Dedifferentiated amniotic fluid mesenchymal stem cell (primary cell): ENCODE measurements around the gene FNDC3B.
A peak's percentile ranks its signal among the peaks of the same experiment; 100 is the strongest.

Experiments used
- DNase-seq: peaks from one replicate; pipeline ENCODE4 v3.0.0-alpha.2; 2016; ENCODE audit errors: extremely low spot score

FNDC3B gene

DNA sequence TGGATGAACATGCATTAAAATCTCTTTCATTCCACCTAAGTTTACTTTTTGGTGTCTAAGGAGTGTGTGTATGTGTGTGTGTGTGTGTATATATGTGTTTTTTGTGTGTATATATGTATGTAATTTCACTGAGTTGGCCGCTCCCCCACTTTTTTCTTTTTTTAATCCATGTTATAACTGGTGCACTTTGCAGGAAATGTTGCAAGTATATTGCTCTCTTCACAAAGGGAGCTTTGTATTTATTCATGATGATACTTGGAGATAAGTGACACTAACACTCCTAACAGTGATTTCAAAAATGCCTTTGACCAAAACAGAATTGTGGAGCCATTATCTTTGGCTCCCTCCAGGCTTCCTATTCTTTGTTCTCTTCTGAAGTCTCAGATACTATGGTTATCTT lies 95.8 kb downstream of the FNDC3B start:
- no peak for DNase-seq

DNA sequence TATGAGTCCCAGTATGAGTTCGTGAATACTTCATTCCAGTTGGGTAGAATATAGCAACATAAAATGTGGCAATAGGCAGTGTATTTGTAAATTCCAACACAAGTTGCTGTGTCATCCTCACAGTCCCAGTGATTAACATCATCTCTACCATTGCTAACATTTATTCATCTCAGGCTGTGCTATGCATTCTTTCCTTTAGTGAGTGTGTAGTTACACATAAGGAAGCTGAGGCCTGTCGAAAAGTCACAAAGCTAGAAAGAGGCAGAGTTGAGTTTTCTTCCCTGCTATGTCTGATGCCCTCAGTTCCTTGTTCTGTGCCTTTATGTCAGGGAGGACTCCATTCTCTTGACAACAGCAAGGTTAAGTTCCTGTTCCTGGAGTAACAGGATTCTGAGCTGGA lies 96.4 kb downstream of the FNDC3B start:
- DNase-seq = peak; percentile 59

DNA sequence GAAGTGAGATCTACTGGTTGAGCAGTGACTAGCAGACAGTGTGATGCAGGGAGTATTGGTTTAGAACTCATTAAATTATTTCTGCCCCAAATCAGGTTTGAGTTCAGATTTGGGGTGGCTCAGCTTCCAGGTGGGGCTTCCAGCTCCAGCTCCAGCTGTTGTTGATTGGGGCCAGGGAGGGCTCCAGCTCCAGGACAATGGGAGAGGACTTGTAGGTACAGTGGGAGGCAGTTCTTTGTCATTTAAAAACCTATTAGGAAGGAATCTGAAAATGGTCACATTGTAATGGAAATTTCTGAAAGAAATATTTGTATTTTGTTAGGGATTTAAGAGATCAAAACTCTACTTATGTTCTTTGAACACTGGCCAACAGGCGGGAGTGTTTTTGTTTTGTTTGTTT lies 97.0 kb downstream of the FNDC3B start:
- no peak for DNase-seq

DNA sequence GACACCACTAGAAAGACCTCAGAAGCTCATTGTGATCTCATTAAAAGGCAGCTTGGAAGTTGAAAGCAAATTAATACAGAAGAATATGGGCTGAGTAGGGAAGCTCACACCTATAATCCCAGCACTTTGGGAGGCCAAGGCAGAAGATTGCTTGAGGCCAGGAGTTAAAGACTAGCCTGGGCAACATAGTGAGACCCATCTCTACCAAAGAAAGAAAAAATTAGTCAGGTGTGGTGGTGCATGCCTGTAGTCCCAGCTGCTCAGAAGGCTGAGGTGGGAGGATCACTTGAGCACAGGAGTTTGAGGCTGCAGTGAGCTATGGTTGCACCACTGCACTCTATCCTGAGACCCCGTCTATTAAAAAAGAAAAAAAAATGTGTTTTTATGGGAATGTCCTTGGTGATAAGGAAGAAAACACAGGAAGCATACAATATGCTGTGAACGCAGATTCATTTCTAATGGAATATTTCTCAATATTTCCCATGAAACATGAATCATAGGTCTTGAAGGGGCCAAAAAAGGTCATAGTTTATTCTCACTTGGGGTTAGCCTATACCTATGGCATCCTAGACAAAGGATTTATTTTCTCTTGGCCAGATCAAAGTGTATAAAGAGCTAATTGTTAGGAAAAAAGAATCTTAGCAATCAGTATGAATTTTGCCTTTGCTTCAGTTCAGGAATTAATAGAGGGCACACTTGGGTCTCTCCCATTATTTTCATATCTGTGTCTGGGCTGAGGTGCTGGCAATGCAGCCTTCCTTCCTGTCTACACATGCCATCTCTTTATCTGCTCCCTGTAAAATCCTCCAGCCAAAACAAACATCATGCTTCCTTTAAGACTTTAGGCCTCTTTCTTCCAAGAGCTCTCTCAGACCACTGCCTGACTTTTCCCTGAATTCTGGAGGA lies 98.2 kb downstream of the FNDC3B start:
- no peak for DNase-seq

DNA sequence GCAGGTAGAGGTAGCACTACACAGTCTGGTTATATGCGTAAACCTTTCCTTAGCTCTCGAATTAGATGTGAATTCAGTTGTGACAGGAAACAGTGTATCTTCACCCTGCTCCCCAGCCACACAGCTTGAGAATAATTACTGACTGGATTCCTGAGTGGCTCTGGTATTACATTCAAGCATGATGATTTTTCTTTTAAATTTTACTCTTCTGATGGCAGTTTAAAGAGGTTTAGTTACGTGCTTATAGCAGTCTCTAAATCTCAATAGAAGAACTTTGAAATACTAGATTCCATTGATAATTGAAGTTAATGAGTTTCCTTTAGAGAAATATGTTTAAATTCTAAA lies 98.8 kb downstream of the FNDC3B start:
- no peak for DNase-seq

DNA sequence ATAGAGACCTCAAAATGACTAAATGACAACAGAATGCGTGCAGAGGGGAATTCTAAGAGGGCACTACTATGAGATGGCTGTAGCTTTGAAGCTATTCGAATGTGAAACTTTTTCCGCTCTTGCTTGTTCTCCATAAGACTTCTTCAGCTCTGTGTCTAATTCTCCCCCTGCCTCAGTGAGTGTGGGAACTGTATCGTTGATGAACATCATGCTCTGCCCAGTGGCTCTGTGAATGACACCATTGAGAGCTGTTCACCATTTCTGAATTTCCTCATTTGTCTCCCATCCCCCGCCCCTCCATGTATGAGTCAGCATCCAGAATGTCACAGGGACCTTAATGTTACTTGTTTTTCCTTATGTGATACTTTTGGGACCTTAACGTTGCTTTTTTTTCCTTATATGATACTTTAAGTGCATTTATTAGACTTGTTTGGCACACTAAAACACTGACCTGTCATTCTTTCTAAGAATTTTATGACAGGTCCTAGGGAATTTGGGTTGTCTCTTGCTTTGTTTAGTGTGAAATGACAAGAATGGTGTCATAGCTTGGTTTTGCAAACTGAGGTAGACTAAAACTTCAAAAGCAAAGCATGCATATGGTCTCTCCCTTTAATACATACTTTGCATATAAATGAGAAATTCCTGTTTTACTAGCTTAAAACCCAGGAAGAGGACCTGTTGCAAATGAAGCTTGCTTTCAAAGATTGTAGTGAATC lies 99.6 kb downstream of the FNDC3B start:
- DNase-seq = no peak

DNA sequence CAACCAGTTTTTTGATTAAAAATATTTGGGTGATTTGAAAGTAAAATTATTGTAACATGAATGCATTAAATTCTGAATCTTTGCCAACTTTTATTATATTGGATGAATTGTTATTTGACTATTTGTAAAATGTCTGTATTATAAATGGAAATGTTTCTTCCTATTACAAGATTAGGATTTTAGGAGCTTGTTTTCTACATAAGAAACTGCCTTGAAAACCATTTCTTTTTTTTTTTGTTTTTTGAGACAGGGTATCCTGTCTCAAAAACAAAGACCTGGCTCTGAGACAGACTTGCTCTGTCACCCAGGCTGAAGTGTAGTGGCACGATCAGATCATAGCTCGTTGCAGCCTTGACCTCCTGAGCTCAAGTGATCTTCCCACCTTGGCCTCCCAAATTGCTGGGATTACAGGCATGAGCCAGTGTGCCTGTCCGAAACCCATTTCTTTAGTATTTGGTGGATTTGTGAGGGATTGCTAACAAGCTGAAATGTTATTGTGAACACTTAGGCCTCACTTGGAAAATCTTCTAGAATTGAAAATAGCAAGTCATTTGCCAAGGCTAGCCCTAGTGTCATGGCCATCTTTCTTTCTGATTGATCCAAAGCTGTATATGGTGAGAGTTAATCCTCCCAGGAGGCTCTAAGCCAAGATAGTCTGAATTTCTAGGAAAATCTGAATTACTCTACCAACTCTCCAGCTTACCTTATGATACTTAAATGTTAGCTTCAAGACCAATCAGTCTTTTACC lies 100.3 kb downstream of the FNDC3B start:
- no peak for DNase-seq

DNA sequence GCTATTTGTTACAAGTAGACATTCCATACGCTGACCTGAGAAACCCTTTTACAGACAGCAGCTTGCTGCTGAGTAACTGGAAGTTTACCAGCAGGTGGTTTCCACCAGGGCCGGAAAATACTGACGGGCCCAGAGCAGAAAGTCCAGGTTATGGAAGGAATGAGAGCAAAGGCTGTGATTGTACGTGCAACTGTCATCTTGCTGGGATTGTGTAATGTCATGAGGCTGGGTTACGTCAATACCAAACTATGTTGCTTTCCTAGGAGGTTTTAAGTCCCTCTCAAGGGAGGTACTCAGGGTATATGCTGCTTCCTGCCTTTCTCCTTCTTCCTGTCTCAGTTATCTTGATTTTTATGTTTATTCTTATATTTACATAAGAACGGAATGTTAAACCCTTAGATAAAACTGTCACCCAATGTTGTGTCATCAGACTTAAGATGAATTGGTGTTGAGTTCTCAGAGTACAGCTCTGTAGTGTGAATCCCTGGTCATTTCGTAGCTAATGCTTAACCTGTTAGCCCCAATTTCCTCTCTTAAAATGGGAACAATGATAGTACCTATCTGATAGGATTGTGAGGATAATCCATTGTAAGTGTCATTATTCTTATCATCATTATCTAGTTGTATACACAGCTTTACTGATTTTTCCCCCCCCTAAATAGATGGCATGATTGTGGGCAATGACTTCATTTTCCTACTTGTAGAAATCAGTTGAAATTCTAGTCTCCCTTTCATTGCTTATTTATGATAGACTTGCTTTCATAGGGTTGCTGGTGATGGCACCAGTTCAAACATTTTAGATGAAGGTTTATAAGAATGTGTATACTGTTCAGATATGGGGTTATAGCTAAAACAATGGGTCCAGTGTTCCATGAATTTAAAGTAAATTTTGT lies 101.4 kb downstream of the FNDC3B start:
- peak; percentile 85 for DNase-seq

DNA sequence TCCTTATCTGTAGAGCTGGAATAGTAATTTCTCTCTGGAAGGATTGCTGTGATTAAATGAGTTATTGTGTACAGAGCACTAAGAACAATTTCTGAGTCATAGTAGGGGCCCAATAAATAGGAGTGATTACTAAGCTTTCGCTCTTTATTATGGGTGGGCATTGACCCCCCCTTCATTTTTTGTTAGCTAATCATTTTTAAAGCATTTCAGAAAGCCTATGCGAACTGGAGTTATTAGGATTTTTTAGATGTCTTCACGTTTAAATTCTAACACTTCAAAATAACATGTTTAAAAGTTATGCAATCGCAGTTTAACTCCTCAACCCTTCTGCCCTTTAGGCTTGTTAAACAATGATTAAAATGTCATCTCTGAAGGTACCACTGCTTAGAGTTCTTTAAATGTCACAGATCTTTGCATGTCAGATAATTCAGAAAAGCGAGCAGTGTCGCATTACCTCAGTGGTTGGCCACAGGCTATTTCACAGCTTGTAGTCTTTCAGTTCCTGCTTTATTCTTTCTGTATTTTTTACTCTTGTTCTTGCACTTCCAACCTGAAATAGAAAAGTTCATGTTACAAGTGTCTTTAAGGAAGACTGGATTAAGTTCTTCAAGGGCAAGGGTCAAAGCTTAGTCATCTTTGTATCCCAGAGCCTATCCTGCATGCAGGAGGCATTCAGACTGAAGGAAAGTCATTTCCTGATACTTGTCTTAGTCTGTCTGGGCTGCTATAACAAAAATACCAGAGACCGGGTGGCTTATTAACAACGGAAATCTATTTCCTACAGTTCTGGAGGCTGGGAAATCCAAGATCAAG lies 102.9 kb downstream of the FNDC3B start:
- peak; percentile 43 for DNase-seq

DNA sequence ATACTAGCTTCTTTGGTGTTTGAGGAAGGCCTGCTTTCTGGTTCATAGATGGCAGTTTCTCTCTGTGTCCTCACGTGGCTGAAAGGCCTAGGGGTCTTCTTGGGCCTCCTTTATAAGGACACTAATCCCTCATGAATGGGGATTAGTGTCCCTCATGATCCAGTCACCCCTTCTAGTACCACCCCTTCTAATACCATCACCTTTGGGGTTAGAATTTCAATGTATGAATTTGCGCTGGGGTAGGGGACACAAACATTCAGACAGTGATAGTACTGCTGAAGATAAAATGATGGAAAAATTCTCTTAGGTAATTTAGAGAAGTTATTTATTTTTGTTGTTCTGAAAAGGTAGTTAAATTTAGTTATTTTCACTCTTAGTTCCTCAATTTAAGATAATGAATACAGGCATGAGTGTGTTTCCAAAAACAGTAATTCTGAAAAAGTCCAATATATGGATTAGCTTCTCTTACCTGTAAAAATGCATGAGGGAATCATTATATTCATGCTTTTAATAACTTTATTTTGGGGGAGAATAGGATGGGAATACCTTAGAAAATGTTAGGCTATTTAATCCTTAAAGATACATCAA lies 103.6 kb downstream of the FNDC3B start:
- DNase-seq = no peak

DNA sequence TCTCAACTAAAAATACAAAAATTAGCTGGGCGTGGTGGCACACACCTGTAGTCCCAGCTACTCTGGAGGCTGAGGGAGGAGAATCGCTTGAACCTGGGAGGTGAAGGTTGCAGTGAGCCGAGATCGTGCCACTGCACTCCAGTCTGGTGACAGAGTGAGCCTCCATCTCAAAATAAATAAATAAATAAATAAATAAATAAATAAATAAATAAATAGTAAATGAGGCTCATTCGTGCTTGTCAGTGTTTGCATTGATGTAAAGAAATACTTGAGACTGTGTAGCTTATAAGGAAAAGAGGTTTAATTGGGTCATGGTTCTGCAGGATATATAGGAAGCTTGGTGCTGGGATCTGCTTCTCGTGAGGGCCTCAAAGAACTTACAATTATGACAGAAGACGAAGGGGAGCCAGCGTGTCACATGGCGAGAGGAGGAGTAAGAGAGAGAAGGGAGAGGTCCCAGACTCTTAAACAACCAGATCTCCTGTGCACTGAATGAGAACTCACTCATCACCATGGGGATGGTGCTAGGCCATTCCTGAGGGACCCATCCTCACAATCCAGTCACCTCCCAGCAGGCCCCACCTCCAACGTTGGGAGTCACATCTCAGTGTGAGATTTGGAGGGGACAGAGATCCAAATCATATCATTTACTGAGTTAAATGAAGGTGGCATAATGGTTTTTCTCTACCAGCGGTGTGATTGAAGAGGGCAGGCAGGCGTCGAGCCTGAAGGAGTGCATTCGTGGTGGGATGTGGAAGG lies 104.5 kb downstream of the FNDC3B start:
- no peak for DNase-seq

DNA sequence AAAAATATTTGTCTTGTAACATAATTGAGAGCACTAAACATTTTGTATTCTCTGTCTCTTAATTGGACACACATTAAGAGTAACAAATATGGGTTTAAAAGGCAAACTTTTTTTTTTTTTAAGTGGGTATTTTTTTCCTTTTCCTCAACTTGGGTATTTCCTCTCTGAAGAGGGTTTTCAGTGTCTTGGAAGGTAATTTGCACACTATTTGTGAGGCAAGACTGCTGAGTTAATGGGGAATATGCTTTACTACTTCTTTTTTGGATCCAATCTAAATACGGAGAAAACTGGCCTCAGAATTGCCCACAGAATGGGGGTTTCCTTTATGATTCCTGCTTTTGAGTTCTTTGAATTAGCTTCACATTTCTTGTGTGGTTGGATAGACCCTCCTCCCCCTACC lies 105.2 kb downstream of the FNDC3B start:
- DNase-seq = no peak

DNA sequence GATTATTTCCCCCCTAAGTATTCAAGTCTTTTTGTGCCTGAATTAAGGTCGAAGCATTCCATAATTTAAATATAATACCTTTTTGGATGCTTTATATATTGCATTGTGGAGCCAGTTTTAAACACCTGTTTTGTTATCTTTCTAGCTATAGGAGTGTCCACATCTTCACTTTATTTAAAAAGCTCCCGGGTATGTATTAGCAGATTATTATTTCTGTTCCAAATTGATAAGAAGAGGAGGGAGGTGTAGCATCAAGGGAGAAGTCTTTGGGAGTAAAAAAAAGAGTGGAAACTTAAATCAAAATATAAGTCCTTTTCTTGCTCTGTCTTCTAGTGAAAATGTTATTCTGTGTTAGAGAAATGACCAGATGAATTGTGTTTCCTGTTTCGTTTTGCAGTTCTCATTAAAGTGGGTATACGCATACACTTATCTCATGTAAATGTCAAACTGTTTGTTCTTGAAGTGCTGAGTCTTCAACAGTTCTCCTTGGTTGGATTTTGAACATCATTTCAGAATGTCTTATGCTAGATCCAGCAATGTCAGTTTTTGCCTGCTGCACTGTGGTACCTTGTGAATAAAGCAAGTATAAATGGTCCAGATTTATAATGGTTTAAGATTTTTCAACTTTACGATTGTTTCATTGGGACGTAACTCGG lies 105.8 kb downstream of the FNDC3B start:
- DNase-seq = no peak

DNA sequence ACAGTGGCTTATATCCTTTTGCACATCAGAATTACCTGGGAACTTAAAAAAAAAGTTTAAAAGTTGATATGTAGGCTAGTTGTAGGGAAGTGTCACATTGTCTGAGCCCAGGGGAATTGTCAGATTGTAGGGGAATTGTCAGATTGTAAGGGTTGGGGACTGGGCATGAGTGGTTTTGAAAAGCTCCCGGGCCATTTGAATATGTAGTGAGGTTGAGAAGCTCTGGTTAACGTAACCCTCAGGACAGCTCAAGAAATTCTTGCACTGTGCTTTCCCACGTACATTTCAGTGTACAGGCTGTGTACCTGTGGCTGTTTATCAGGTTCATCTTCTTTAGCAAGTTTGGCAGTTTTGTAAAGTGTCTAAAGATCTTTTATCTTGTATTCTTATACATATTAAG lies 107.0 kb downstream of the FNDC3B start:
- no peak for DNase-seq

DNA sequence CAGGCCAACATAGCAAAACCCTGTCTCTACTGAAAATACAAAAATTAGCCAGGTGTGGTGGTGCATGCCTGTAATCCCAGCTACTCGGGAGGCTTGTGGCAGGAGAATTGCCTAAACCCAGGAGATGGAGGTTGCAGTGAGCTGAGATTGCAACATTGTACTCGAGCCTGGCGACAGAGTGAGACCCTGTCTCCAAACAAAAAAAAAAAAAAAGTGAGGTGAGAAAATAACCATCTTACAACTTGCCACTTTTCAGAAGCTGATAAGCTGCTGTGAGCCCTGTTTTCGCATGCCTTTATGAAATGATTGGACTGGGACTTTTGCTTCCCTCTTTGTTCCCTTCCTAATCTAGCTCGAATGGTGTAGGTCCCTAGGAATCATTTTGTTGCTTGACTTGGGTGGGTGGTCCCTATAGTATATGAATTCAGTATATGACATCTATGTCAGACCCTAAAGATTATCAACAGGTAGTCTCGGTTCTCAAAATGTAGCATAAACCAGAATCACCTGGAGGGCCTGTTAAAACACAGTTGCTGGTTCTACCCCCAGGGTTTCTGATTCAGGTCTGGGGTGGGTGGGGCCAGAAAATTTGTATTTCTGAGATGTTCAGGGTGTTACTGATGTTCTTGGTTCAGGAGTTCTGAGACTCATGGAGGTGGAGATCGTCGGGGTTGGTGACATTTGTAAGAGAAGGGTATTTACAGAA lies 107.9 kb downstream of the FNDC3B start:
- DNase-seq = no peak

DNA sequence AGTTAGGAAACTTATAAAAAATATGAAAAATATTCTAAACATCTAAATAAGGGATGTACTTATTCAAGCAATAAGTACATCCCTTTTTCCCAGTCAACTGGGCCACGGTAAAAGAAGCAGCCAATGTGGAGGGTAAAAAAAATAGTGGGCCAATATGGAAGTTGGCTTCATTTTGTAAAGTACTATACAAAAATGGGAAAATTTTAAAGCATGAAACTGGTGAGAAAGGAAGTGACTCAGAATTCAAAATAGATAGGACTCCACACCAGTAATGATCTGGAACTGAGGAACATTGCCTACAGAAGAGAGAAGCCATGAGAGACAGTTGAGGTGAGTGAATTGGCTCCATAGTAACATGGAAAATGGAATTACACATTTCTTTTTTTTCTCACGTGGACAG lies 108.9 kb downstream of the FNDC3B start:
- no peak for DNase-seq

DNA sequence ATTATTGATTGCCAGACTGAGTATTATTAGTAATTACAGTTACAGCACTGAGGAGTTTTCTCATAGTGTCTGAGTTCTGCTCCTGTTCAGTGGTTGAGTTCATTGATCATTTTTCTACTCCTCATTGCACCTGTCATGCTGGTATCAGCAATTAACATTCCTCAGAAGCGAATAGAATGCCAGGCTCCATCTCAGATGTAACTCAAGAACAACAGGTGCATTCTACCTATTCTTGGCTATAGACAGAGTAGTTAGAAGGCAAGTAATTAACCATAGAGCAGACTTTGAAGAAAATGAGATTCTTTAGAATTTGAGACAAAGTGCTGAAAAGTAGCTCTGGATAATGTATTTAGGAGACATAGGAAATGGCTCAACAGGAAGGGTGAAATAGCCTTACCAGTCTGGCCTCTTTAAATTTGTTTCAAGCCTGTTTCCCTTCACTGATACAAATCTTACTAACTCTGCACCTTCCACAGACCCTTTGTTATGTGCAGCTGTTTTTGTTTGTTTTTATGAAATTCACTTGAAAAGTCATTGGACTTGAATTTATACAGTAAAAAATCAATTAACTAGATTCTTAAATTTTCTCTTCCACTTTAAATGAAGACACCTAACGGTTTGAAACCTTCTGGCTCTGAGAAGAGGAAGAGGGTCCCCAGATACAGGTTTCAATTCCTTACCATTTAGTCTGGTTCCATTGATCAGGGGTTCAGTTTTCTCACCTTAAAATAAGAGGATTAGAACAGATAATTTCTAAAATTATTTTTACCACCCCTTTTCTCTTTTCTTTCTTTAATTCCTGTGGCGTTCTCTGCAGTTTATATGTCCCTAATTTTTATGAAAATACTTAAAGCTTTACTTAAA lies 109.6 kb downstream of the FNDC3B start:
- DNase-seq = no peak
